Transverse colon (tissue), 3 donors: ENCODE measurements around the gene PARD6B.

Experiments
- EP300 ChIP-seq: sonication (generic); formaldehyde crosslinking; IDR thresholded peaks from one replicate; pipeline ENCODE4 v1.6.1; 2017; ENCODE audit warnings: antibody characterized with exemption, low read depth
- POLR2A ChIP-seq: fragments of 450-650 bp; IDR thresholded peaks from one replicate; pipeline ENCODE4 v1.6.1; 2016; ENCODE audit warnings: antibody characterized with exemption, mild to moderate bottlenecking, moderate library complexity
- TF ChIP-seq, protein P1 (sequence below), 5 experiments: fragments of 200-600 bp in 3 of 5; fragments of 450-650 bp in 2 of 5; sonication (generic) in 3 of 5; IDR thresholded peaks; 1 replicate in 2 of 5; 2 replicates in 3 of 5; pipeline ENCODE4 v1.5.1; 2016 to 2017; ENCODE audit warnings: antibody characterized with exemption in 5 of 5, inconsistent platforms in 3 of 5, mild to moderate bottlenecking in 2 of 5, moderate library complexity in 1 of 5

DNA sequence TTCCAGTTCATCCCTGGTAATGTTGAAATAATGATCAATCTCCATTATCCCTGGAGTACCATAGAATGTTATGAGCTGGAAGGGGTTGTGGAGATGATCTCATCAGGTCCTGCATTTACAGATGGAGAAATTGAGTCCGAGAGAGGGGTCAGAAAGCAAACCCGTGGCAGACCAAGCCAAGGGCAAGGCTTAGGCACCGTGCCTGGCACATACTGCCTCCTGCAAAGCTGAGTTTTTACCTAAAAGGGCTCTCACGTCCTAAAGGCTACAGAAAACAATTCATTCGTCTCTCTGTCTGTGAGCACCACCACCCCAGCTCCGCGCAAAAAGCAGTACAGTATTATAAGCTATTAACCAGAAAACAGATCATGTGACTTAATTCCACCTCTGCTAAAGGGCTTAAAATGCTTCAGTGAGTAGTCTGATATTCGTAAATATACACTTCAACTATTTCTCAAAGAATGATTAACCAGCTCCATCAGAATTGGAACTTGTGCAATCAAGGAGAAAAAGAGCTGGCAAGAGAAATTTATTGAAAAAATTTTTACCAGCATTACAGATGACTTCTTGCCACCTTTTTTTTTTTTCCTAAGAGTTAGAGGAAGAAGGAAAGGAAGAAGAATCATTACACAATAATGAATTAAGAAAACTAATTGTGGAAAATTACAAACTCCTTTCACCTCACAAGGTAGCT, 3.4 kb upstream of the PARD6B start:
- no peak for TF ChIP-seq EP300
- TF ChIP-seq, protein P1, sequence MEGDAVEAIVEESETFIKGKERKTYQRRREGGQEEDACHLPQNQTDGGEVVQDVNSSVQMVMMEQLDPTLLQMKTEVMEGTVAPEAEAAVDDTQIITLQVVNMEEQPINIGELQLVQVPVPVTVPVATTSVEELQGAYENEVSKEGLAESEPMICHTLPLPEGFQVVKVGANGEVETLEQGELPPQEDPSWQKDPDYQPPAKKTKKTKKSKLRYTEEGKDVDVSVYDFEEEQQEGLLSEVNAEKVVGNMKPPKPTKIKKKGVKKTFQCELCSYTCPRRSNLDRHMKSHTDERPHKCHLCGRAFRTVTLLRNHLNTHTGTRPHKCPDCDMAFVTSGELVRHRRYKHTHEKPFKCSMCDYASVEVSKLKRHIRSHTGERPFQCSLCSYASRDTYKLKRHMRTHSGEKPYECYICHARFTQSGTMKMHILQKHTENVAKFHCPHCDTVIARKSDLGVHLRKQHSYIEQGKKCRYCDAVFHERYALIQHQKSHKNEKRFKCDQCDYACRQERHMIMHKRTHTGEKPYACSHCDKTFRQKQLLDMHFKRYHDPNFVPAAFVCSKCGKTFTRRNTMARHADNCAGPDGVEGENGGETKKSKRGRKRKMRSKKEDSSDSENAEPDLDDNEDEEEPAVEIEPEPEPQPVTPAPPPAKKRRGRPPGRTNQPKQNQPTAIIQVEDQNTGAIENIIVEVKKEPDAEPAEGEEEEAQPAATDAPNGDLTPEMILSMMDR (IDR thresholded peaks at IDR 0.05): no peak
- TF ChIP-seq POLR2A: no peak
